ENCODE measurements around the gene PTPN14.
A peak's percentile ranks its signal among the peaks of the same experiment; 100 is the strongest.
"Not testable (repeated sequence)": the region's sequence is repeated elsewhere in the genome, so short reads cannot be mapped to it uniquely, and the experiment has no call there.

PTPN14 gene

DNA sequence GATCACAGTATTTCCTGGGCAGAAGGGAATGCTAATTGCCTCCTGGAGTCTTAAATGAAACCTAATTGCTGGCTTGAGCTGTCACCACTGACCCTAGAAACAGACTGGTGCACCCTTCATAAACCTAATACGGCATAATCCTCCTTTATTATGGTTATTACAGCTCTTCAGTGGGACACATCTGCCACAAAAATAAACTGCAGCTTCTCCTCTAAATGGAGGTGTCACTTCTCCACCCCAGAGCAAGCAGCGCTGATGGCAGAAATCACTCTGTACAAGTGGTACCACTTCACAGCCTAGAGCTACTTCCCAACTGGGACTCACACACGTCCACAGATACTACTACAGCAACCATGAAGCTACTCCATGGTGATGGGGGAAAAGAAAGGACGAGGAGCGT, 11.1 kb downstream of the PTPN14 start:
- DNase-seq, result no peak

DNA sequence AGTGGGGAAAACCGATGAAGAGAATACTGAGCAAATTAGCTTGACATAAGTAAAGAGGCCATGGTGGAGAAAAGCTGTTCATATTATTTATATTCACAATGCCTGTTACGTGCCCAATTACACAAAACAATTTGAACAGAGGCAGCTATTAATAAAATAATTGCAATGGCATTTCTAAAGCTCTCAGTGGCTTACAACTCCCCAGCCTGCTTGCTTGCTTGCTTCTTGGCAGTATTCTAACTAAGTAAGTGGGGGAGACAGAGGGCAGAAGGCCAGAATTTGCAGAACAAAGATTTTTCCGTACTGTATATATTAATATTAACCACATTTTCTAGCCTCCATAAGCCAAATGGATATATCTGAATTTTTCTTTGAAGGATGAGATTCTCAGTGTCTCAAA, 12.9 kb downstream of the PTPN14 start:
- DNase-seq, result no peak

DNA sequence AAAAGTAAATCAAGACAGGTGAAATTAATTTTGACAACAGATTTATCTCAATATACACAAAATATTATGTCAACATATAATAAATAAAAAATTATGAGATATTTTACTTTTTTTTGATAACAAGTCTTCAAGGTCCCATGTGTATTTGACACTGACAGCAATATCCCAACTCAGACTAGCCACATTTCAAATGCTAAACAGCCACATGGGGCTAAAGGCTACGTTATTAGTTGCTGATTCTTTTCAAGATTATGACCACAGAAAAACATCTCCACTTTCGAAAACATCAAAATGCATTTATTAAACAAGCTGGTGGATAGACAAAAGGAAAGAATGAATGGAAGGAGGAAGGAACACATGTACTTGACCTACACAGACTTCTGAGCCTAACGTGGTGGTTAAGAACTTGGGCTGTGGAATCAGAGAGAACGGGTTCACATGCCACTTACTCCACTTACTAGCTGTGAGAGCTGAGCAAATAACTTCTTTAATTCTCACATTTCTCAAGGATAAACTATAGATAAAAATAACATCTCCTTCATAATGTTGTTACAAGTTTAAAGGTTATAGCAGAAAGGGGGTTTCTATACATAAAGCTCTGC, 13.4 kb downstream of the PTPN14 start:
- no peak for DNase-seq

DNA sequence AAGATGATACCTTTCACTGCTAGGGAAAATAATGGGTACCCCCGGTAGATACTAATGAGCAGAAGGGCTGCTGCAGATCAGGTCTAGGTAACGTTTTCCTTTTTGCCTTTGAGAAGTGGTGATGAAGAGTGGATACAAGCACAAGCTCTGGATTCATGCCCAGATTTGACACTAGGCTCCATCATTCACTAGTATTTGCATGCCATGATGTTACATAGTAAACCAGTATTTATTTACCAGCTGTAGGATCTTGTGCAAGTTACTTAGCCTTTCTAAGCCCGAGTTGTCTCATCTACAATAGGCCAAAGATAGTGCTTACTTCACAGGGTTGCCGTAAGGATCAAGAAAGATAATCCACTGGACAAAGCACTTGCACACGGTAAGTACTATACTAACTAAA, 14.2 kb downstream of the PTPN14 start:
- DNase-seq, result peak; percentile 13

DNA sequence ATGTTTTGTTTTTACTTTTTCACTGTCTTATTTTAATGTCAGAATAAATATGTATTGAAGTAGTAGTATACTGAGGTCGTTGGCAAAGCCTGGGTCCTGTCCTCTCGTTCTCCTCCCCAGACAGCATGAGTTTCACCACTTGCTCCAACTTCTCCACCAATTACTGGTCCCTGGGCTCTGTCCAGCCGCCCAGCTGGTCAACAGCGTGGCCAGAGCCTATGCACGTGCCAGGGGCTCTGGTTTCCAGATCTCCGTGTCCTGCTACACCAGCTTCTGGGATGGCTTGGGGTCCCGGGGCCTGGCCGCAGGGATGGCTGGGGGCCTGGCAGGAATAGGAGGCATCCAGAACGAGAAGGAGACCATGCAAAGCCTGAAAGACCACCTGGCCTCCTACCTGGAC, 19.3 kb downstream of the PTPN14 start:
- DNase-seq, result no peak

DNA sequence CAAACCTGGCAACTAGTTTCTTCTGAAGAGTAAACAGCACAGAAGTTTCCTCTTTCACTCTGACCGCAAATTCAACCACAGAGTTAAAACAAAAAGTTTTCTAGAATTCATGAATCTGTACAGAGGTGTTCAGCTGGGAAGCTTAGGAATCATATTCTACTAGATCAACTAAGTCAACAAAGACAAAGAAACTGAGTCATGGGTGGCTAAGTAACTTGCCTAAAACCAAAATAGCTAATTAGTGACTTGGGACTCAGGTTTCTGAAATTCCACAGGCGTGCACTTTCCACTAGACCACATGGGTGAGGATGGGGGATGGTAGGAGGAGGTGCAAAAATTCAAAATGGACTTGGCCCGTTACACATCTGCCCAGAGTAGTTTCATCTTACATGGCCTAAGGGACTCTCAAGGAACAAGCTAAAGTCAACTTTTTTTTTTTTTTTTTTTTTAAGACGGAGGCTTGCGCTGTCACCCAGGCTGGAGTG, 25.8 kb downstream of the PTPN14 start:
- DNase-seq, result no peak

DNA sequence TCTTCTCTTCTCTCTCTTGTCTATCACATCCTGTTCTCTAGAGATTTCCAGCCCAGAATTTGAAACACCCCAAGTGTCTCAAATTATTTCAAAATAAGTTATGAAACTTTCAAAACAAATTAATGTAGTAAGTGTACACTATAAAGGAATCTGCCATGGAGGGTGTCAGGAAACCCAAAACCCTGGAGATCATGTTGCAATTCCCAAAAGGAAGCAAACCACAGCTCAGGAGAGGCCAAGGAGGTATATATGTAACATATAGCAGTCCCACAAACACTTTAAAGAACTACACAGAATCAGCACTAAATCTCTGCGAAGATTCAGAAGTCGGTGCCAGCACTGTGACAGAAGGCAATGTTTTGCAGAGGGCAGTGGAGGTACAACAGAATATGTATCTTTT, 26.6 kb downstream of the PTPN14 start:
- DNase-seq, result no peak

DNA sequence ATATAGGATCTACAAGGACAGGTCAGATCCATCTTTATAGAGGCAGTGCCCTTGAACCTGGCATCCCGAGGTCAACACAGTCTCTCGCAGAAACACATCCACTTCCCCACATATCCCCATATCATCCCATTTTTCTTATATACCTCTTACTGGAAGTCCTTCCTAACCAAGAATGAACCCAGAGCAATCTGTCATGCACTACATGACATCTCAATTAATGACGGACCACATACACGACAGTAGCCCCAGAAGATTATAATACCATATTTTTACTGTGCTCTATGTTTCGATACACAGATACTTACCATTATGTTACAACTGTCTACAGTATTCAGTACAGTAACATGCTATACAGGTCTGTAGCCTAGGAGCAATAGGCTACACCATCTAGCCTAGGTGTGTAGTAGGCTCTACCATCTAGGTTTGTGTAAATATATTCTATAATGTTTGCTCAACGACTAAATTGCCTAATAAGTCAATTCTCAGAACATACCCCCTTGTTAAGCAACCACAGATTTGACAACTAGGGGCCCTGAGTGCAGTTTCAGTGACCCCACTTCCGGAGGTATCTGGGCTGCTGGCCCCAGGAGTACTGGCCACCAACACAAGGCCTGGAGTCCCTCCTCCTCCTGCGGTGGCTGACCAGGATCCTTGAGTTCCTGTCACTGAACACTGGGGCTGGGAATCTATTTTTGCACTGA, 28.1 kb downstream of the PTPN14 start:
- no peak for DNase-seq

DNA sequence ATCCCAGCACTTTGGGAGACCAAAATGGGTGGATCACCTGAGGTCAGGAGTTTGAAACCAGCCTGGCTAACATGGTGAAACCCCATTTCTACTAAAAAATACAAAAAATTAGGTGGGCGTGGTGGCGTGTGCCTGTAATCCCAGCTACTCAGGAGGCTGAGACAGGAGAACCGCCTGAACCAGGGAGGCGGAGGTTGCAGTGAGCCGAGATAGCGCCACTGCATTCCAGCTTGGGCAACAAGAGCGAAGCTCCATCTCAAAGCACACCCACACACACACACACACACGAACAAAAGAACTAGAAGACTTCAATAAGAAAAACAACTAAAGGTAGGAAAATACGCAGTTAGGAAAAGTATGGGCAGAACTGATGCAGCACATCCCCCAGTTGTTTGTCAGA, 29.9 kb downstream of the PTPN14 start:
- DNase-seq, result not testable (repeated sequence)

DNA sequence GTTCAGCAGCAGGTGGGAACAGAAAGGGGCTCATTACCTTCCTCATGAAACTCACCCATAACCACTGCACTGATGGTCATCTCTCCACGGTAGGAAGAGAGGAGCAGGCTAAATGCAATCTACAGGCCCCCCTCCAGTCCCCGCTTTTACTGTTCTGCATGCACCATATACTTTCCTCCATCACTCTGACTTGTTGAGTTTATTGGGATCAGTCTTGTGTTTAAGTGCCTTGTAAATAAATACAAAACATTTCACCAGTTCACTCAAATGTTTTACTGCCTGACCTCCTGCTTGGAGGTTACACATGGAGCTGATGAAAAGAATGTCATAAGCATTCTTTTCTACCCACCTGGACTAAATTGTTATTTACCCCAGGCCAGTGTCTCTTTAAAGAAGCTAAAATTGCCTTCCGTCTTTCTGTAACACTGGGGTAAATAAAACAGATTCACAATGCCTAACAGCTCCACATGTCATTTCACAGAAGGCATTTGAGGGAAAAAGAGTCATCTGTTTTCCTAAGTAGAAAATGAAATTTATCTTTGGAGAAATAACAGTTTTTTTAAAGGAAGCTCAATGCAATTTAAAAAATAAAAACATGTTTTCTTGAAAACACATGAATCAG, 30.7 kb downstream of the PTPN14 start:
- no peak for DNase-seq

DNA sequence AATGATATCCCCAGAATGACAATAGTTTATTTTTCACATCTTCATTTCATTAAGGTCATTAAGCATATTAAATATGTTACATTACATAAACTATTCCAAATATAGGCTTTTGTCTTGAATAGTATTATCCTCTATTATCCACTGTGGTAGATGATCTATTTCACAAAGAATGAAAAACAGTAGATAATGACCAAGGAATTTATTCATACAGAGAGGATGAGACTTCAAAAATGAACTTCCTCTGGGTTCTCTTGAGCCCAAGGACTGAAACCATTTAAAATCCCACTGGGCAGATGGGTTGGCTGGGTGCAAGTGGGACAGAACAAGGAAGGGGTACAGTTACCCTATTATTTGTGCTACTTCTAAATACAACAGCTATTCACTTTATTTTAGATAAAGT, 33.0 kb downstream of the PTPN14 start:
- no peak for DNase-seq

DNA sequence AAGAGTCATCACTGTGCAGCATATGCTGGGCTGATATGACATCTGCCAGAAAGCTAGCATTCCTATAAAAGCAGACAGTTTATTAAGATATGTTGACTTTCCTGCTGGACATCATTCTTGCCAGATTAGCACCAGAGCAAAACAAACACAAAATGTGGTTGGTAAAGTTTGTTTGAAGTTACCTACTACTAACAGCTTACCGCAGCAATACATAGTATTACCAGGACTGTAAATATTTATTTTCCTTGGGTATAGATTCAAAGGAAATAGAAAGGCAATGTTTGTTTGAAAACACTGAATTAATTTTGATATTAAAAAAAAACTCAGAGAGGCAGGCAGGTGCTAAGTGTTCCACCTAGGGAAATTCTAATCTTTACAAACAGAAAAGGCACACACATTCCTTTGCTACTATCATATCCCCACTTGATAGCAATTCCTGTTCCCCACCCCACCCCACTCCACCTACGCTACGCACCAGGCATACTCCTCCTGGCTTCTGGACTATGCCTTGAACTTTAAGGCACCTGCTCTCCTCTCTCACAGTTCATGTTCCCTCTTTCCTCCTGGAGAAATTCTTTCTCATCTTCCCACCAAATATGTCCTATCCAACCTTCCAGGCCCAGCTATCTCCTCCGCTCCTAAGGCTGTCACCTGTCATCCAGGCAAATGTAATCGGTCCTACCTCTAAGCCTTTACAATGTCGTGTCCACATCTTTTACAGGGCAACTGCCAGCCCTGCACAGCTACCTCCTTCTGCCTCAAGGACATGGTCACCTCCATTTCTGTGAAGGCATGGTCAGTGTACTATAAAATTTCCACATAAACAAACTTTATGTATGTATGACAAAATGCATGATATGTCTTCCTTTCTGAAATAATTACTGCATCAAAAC, 34.7 kb downstream of the PTPN14 start:
- DNase-seq, result no peak

DNA sequence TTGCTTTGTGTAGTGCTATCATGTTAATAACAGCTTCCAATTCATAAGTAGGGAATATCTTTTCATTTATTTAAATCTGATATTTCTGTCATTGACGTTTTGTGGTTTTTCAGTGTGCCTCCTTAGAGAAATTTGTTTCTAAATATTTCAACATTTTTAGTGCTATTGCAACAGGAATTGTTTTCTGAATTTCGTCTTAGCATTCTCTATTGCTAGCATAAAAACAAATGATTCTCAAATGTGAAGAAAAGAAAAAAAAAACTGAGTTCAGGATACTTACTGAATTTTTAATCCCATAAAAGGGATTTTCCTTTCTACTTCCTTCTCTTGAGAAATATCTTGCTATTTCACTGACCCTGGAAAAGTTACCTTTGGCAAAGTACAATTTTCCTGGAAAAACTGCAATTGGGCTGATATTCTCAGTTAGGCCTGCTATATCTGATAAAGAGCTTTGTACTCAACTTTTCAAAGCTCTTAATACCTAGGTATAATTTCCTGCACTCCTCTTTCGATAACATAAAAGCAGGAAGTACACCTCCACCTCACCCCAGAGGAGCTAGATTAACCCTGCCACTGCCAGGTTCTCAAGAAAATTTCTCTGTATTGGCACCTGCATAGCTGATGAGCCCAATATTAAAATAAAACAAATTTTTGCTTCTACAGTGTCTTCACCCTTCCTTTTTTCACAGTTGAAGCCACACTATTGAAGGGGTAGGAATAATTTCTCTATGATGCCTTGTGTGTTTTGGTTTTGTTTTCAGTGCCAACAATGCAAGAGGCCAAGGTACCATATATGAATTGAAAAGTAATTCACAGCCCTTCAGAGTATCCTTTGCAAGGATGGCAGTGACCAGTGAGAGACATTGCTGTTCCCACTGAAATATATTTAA, 35.6 kb downstream of the PTPN14 start:
- no peak for DNase-seq

DNA sequence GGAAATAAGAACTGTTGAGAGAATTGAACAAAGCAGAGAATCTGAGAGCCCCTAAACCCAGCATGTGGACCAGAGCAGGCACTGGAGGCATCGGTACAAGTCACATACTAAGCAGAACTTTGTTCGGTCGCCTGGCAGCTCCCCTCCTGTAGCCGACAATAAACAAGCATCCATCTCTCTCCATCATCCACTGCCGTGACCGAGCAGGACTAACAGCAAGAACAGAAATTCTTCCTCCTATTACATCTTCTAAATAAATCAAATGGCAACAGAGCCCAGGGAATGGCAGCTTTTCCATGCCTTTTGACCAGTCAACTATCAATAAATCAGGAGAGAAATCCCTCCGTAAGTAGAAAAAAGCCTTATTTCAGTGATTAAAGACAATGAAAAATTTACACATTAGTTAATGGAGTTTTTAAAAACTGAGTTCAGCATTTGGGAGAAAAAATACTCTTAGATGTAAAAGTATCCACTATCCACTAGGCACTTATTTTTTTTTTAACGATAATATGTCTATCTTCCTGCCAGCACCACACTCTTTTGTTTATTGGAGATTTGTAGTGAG, 36.5 kb downstream of the PTPN14 start:
- no peak for DNase-seq

DNA sequence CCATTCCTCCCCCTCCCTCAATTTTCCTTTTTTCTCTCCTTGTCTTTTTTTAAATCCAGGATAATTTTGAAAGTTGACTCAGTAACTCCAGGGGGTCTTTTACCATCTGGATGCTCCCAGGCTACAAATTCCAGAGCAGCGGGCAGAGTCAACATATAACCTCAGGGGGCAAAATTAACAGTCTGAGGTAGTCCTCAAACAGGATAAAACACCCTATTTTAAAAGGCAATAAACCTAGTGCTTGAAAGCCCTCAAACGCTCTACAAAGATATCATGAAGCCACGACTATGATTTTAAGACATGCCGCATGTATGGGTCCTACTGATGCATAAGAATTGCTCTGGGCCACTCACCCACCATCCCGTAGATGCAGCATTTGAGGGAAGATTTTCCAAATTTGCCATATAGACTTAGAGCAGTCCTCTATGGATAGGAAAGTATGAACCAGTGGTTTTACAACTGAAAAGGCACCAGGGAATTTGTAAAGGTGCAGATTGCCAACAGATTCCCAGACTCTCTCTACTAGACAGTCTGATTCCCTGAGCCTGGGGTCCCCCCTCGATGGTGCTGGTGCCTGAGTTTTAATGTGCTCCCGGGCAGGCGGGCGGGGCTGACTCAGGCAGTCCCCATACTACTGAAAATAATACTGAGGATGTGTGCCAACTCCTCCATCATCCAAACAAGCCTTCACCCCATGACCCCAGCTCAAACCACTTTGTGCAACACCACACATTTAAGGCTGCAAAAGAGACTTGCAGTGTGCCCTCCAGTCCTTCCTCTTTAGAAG, 37.2 kb downstream of the PTPN14 start:
- DNase-seq, result no peak

DNA sequence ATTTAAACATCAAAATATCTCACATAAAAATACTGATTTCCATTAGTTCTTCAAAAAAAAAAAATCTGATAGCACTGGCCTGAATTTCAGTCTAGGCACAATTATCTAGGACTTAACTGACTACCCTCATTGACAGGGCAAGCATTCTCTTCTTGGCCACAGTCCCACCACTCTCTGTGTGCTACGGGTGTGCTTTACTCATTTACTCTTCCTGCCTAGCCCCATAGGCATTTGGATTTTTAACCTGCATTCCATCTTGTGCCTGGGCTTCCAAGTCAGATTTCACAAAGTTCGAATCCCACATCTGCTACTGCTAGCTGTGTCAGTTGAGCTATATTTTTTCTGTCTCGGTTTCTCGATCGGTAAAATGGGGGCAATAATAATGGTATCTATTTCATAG, 38.0 kb downstream of the PTPN14 start:
- no peak for DNase-seq

DNA sequence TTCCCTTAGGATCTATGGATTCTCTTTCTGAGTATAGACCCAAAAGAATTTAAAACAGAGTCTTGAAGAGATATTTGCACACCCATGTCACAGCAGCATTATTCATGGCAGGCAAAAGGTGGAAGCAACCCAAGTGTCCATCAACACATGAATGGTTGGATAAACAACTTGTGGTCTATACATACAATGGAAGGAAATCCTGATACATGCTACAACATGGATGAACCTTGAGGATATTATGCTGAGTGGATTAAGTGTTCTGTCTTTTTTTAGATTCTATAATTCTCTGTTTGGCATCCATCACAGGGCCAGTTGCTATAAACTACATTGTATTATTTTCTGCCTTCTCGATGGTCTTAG, 39.8 kb downstream of the PTPN14 start:
- no peak for DNase-seq

DNA sequence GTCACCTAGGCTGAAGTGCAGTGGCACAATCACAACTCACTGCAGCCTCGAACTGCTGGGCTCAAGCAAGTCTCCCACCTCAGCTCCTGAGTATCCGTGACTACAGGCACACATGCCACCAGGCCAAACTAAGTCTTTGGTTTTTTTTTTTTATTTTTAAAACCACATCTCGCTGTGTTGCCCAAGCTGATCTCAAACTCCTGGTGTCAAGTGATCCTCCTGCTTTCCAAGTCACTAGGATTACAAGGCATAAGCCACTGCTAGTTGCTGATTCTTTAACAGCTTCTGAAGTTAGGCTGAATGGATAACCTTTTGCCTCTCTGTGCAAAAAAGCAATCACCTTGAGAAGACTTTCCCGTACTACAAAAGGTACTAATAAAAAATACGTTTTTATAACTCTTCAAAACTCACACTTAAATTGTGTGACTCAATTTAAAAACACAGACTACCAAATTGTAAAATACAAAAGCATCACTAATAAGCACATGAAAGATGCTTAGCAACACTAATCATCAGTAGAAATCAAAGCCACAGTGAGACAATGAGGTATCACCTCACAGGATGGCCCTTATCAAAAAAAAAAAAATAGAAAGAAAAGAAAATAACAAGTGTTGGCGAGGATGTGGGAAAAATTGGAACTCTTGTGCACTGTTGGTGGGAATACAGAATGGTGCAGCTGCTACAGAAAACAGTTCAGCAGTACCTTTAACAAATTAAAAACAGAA, 40.3 kb downstream of the PTPN14 start:
- DNase-seq, result no peak

DNA sequence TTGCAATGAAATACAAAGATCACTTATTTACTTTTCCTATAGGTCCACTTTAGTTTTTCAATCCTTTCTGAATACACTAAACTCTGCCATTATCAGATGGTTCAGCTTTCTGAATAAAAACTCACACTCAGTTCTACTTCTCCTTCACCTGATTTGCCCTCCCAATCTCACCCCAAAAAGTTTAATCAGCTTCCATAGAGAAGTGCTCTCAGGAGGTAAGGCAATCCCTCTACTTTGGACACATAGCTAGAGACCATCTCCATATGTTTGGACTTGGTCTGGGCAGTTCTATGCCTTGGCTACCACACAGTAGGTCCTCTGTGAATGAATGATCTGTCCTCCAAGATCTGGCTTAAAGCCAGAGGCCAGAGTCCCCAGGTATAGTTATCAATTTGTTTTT, 40.9 kb downstream of the PTPN14 start:
- DNase-seq, result no peak

DNA sequence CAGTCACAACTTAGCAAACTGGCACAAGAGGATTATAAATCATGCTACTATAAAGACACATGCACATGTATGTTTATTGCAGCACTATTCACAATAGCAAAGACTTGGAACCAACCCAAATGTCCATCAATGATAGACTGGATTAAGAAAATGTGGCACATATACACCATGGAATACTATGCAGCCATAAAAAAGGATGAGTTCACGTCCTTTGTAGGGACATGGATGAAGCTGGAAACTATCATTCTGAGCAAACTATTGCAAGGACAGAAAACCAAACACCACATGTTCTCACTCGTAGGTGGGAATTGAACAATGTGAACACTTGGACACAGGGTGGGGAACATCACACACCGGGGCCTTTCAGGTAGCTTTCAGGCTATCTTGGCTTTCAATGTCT, 41.8 kb downstream of the PTPN14 start:
- not testable (repeated sequence) for DNase-seq
